NCI-H2227 (cell line): Measurements from ENCODE around the gene JAM2.
A peak's percentile ranks its signal among the peaks of the same experiment; 100 is the strongest.
"Not testable (repeated sequence)": the region's sequence is repeated elsewhere in the genome, so short reads cannot be mapped to it uniquely, and the experiment has no call there.

Experiments used
- DNase-seq: peaks from one replicate; lab custom pipeline; 2025; ENCODE audit not compliant: unreplicated experiment; lab: John Stamatoyannopoulos, UW

The JAM2 gene

DNA sequence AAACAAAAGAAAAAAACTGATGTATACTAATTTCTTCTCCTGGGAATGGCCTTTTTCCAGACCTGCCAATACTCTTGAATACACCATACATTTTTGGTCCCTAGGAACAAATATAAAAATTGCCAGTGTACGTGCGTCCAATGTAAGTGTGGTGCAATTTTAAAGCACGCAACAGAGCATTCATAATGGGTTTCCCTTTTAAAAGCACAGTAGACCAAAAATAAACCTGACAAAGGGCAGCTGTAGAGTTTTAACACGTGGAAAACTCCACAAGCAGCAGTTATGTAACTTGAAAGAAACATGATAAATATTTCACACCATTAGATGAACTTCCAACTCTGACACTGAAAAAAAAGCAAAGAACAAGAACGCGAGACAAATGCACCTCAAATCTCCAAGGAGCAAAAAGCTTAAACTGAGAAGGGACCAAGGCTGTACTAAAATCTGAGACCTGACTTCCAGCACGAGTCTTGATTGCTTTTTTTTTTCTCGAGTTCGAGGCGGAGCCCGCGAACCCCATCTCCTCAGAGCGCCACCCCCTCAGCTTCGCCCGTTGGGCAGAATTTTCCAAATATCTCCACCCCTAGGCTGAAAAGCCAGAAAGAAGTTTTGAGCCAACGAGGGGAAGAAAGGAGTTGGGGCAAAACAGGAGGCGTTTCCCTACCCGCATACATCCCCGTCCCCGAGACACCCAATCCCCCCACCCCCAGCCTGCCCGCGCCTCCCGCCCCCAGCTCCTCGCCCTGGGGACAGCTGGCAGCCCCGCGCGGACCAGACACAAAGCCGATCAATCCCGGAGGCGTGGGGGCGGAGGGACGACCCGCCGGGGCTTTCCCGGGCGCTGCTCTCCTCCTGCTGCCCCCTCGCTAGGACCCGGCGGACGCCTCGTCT is at the start of gene JAM2:
TSS of gene JAM2 (plus strand) at position 599 of the 891 bp plus-strand sequence. CDS start 564 bp downstream, outside the sequence.
- peak; percentile 26 for DNase-seq

- no peak for DNase-seq
These were observed 49.2 kb upstream of the JAM2 start for GRCh38 chr21:25589887-25590286.

- peak; percentile 94 for DNase-seq
These were observed 31.7 kb upstream of the JAM2 start, which contains the start of gene MRPL39 for GRCh38 chr21:25607151-25608043. TSS of gene MRPL39 (minus strand) at chr21:25607481. CDS start at chr21:25607475, 6 bp downstream.

GRCh38 chr21:25608044-25608737 is 30.9 kb upstream of the JAM2 start:
- peak; percentile 81 for DNase-seq

DNA sequence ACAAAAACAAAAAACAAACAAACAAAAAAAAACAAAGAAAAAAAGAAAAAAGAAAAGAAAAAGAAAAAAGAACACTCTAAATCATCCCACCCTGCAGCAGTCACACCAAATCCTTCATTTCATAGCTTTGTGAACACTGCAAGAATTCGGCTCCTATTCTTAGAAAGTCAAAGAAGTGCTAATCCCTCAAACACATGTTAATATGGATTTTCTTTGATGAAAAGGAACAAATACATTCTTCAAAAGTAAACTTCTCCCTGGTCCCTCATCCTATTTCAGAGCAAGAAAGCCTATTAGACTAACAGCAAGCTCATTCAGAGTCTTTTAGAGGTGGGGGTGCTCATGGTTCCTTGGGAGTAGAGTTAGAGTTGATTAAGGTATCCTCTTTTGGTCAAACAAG is 24.6 kb upstream of the JAM2 start:
- DNase-seq = no peak

- DNase-seq = no peak
These were observed 23.2 kb upstream of the JAM2 start for GRCh38 chr21:25615880-25616279.

DNA sequence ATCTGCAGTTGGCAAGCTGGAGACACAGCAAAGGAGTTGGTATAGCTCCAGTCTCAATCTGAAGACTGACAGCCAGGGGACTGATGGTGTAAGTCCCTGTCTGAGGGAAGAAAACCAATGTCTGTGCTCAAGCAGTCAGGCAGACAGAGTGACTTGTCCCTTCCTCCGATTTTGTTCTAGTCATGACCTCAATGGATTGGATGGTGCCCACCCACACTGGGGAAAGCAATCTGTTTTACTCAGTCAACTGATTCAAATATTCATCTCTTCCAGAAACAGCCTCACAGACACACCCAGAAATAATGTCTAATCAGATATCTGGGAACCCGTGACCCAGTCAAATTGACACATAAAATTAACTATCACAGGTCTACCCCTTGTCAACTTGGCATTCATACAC is 19.9 kb upstream of the JAM2 start:
- DNase-seq = no peak

GRCh38 chr21:25624511-25624910 is 14.5 kb upstream of the JAM2 start:
- DNase-seq = no peak

DNA sequence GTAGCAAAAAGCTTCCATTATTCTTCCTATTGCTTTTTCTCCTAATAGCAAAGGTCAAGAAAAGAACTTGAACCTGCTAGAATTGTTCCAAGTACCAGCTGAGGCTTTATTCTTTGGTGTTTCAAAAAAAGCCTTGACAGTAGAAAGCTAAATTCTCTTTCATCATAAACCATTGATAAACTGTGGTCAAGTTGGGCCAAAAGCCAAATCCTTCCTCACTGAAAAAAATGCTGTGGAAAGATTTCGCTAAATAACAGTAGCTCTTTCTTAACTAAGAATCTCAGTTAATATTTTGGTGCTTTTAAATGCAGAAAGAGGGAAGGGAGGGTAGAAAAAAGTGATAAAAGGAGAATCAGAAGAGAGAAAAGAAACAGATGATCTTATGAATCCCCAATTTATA is 14.0 kb upstream of the JAM2 start:
- no peak for DNase-seq

DNA sequence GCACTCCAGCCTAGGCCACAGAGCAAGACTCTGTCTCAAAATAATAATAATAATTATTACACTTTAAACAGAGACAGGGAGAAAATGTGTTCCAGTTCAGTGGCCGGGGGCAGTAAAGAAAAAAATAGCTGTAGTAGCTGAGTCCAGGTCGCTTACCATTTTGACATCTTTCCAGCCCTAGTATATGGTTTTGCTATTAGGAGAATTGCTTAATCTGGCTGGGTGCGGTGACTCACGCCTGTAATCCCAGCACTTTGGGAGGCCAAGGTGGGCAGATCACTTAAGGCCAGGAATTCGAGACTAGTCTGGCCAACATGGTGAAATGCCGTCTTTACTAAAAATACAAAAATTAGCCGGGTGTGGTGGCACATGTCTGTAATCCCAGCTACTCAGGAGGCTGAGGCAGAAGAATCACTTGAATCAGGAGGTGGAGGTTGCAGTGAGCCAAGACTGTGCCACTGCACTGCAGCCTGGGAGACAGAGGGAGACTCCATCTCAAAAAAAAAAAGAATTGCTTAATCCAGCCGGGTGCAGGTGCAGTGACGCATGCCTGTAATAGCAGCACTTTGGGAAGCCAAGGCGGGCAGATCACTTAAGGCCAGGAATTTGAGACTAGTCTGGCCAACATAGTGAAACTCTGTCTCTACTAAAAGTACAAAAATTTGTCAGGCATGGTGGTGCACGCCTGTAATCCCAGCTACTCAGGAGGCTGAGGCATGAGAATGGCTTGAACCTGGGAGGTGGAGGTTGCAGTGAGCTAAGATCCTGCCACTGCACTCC is 13.1 kb upstream of the JAM2 start:
- not testable (repeated sequence) for DNase-seq

DNA sequence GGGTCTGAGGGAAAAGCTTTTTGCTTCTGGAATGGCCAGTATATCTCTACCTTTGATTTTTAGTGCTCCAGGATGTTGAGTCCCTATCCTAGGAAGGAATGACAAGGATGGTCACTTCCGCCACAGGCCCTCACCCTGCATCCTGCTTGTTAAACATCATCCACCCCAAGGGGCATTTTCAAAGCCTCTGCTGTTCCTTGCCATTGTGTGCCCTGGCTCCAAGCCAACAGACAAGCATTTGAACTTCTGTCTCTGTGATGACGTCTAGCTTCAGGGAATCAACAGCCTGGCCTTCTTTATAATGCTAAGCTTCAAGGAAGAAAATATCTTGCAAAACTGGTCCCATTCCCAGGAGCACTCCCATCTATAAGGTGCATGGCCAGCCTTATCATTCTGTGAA is 12.3 kb upstream of the JAM2 start:
- DNase-seq = no peak

DNA sequence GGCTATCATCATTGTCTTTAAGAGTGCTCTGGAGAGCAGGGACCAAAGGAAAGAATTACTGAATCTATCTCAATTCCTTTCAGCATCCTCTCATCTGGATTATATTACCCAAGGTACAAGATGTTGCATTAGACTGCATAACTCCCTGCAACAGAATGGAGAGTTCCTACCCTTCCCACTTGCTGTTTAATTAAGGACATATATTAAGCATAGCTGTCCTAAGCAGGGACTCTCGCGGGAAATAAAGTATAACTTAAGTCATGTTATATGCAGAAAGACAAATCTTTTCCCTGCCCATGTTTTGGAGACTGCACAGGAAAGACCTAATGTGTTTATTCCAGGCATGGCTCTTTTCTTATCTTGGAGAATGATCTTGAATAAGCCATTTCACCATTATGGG is 6.8 kb upstream of the JAM2 start:
- no peak for DNase-seq

- no peak for DNase-seq
These were observed 3.7 kb upstream of the JAM2 start for GRCh38 chr21:25635310-25635709.

- DNase-seq = no peak
These were observed 2.3 kb upstream of the JAM2 start for GRCh38 chr21:25636727-25637126.

GRCh38 chr21:25637851-25638659 is 1.0 kb upstream of the JAM2 start:
- DNase-seq = no peak

DNA sequence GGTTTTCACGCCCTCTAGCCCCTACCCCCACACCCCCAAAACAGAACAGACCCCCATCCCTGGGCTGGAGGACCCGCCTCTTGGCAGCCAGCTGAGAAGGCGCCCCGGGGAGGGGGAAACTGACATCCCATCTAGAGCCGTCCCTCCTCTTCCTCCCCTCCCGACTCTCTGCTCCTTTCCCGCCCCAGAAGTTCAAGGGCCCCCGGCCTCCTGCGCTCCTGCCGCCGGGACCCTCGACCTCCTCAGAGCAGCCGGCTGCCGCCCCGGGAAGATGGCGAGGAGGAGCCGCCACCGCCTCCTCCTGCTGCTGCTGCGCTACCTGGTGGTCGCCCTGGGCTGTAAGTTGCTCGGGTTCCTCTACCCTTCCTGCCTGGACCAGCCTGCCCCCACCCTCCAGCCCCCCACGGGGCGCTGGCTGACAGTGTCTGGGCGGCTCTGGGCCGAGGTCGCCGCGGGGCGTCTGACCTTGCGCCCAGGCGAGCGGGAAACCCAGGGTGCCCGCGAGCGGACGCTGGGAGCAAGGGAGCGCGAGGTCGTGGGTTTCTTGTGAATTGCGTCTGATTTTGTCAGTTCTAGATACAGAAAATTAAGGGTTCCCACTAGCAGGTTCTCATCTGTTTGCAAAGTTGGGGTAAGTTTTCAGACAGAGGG is 618 bp downstream of the JAM2 start:
- DNase-seq = peak; percentile 40

DNA sequence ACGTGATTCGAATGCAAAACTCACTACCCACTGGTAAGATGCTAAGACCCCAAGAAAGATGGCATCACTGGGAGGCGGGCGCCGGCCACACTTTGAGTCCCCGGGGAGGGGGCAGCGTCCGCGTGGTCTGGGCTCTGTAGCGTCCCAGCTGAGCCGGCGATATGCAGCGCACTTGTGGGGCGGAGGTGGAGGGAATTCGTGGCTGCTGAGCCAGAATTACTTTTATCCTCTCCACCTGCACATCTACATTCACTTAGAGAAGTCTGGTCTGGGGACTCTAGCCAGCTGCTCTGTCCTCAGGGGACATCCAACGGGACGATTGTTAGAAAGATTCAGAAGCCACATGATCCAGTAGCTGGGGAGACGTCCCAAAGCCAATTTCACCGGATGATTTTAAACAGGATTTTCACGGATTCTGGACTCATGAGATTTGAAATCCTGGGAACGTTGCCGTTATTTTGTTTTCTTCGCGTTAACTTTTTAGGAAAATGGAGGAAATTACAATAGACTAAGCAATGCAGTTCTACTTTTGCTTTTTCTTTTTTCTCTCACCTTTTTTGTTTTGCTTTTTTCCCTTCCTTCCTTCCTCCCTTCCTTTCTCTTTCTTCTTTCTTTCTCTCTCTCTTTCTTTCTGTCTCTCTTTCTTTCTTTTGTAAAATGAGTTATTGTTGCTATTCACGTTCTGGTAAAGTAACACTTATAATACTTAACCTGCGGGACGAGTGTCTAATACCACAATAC is 1.3 kb downstream of the JAM2 start:
- peak; percentile 18 for DNase-seq

- DNase-seq = no peak
These were observed 1.9 kb downstream of the JAM2 start for GRCh38 chr21:25640943-25641292.
